ENCODE measurements around the gene KCNE1. TPM values are rescaled to one million over a fixed set of nuclear protein-coding genes. Genes with fewer than 3 reads are reported as not detected.

KCNE1 gene
- total and polyA plus RNA-seq, 5 experiments from 2014 or later: 0.19 to 0.23 TPM; not detected in 3

DNA sequence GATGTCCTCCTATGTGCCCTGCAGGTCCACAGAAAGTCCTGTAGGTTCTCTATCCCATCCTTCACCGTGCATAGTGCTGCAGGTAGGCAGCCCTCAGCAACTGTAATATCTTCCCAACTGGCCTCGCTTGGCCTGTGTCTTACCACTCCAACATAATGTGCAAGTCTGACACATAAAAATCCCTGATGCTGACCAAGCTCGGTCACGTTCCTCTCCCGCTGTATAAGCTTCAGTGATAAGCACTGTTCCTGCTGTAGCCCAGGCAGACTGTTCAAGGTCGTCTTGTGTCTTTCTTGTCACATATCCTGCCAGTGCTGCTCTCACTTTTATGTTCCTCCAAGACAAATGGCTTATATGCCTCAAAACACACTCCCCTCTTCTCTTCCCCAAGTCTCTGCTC, 19.4 kb upstream of the KCNE1 start:
- POLR2A ChIA-PET: interaction anchor here (1.0 kb wide), 1 partner anchor 9 kb away, joined by 3 read pairs; no protein-coding TSS in a partner anchor
- Mint-ChIP-seq H3K27ac (peak overlapping the region in 1 of 10 donors; percentile 19), H3K27me3 (no peaks in the 10 kb centered on the region), H3K4me3 (no peak overlapping the region), H3K4me1 (peaks cover 0 to 23% (median 10%) of the 10 kb centered on the region in 4 donors), H3K36me3 (peaks cover 0 to 5% (median 2%) of the 10 kb centered on the region in 3 donors), H3K9me3 (peaks cover 0 to 18% (median 4%) of the 10 kb centered on the region in 9 donors)
- ATAC-seq: no peak
- DNase-seq: no peak

DNA sequence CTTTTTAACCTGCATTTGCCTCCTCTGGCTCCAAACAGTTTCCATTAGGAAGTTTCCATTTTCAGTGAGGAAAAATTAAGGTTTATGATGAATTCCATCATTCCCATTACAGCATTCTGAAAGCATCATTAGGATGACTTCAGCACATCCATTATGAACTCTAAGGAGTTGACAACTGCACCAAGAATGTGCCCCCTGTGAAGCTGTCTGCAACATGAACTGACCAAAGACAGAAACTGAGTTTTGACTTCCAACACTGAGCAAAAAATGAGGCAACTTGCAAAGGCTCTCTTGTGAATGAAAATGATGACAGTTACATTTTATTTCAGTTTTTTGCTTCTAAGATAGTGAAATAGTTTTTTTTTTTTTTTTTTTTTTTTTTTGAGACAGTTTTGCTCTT, 18.3 kb upstream of the KCNE1 start:
- no peak for DNase-seq
- H3K27ac Mint-ChIP-seq: no peak overlapping the region
- H3K4me1 Mint-ChIP-seq: peaks cover 0 to 30% (median 11%) of the 10 kb centered on the region in 4 donors
- peaks cover 0 to 5% (median 2%) of the 10 kb centered on the region in 3 donors for H3K36me3 Mint-ChIP-seq
- POLR2A ChIA-PET: no interaction called here
- H3K9me3 Mint-ChIP-seq: peaks cover 0 to 18% (median 4%) of the 10 kb centered on the region in 9 donors
- no peaks in the 10 kb centered on the region for H3K27me3 Mint-ChIP-seq
- no peak overlapping the region for H3K4me3 Mint-ChIP-seq
- ATAC-seq: no peak

DNA sequence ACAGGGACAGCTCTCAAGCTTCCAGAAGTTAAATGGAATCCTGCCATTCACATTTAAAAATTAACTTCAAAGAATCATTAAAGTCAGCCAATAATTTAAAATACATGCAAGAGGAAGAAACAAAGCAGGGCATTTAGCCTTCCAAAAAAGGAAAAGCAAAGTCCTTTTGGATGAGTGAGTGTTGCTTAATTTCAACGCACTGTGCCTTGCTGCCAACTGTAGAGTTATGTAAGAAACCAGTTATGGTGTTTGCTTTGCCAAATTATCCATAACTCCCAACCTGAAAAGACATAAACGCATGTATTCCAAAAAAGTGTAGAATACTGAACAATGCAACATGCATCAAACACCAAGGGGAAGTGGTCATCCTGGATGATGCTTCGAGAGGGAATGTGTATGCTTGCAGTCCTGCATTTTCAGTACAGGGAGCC, 16.1 kb upstream of the KCNE1 start:
- Mint-ChIP-seq H3K4me3 (no peak overlapping the region), H3K36me3 (peaks cover 0 to 5% (median 2%) of the 10 kb centered on the region in 3 donors), H3K27me3 (no peaks in the 10 kb centered on the region), H3K4me1 (peaks cover 2 to 18% (median 10%) of the 10 kb centered on the region in 4 donors), H3K9me3 (peaks cover 0 to 18% (median 2%) of the 10 kb centered on the region in 9 donors), H3K27ac (no peak overlapping the region)
- POLR2A ChIA-PET: no interaction called here
- DNase-seq (no peak), ATAC-seq (no peak)

DNA sequence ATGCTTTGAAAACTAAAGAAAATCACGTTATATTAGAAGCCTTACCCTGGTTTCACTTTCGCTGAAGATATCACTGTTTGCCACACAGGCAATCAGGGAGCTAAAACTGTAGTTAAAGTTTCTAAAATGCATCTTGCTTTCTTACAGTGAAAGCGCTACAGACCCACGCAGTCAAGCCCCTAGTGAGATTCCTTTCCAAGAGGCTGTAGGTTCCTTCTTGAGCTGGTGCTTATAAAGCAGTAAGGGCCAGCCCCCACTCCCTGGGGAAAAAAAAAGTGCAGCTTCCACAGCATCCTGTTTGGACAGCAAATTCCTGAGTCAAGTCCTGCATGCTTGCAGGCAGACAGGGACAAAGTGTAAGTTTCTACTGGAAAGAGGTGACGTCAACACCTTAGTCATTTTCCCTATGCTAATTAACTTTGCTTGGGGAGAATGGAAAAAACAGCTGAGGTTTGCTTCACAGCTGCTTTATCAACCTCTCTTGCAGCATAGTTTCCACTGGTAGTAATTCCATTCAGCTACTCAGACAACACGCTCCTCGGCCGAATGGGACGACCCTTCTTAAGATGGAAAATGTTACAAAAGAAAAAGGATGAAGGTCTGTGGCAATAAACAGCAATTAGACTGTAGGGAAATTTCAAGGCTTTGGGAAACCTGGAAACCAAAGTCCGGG, 14.7 kb upstream of the KCNE1 start:
- Mint-ChIP-seq H3K27ac (peak overlapping the region in 6 of 10 donors; percentile 26 to 79 (median 72)), H3K36me3 (peaks cover 2 to 10% (median 5%) of the 10 kb centered on the region in 3 donors), H3K9me3 (peaks cover 0 to 18% (median 2%) of the 10 kb centered on the region in 9 donors), H3K4me3 (peak overlapping the region in 9 of 10 donors; percentile 39 to 76 (median 57)), H3K4me1 (peaks cover 2 to 20% (median 10%) of the 10 kb centered on the region in 4 donors), H3K27me3 (no peaks in the 10 kb centered on the region)
- POLR2A ChIA-PET: no interaction called here
- no peak for DNase-seq
- no peak for ATAC-seq

DNA sequence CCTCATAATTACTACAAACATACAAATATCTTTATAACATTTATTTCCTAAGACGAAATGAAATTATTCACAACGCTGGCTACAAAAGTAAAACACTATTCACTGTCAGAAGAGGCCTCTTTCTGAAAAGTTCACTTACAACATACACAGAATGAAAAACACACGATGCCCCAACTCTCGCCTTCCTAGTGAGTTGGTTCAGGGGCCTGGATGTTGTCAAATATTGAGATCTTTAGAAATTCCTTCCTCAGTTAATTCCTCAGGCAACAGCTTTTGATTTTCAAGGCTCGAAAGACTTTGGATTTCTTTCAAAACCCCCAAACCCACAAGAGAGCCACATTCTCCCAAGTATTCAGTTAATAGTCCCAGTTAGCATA, 14.2 kb upstream of the KCNE1 start:
- Mint-ChIP-seq H3K4me3 (peak overlapping the region in 9 of 10 donors; percentile 39 to 76 (median 57)), H3K36me3 (peaks cover 5 to 15% (median 6%) of the 10 kb centered on the region in 3 donors), H3K27ac (peak overlapping the region in 7 of 10 donors; percentile 26 to 79 (median 68)), H3K27me3 (no peaks in the 10 kb centered on the region), H3K4me1 (peaks cover 2 to 20% (median 10%) of the 10 kb centered on the region in 4 donors), H3K9me3 (peaks cover 0 to 18% (median 2%) of the 10 kb centered on the region in 9 donors)
- DNase-seq (no peak), ATAC-seq (no peak)
- POLR2A ChIA-PET: no interaction called here

DNA sequence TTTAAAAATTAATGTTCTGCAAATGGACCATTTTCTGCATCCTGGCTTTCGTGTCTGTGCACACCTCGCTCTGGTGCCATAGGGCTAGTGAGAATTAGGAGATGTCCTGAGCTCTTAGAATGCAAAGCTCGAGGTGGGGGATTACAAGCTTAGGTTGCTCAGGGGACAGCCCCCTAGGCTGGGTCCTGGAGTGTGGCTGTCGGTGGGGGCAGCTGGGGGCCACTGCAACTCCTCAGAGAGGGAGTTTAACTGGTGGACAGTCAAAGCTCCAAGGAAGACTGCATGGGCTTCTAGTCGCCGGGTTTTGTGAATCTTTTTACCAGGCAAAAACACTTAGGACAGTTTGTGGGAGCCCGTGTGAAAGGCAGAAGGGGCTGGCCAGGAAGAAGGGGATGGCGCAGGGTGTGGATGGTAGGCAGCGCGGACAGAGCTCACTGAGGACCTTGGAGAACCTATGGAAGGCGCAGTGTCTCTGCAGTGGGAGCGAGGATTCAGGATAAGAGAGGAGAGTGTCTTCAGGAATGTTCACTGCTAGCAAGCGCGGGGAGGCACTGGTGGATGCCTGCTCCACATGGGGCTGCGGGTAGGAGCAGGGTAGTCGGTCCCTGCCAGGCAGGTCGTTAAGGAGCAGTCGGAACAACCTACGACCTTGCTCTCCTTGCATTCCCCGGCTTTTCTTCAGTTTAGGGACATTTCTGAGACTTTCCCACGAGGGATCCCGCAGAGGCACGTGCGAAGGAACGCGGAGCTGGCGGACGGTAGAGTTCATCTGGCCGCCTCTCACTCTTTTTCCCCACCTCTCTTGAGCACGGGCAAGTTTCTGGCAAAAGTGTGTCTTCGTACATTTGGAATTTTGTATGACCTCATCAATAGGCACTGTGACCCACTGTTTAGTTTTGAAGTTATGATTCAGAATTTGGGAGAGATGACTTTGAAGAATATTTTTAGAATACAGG, 12.9 kb upstream of the KCNE1 start:
- Mint-ChIP-seq H3K36me3 (peaks cover 5 to 26% (median 6%) of the 10 kb centered on the region in 3 donors), H3K9me3 (peaks cover 0 to 18% (median 2%) of the 10 kb centered on the region in 9 donors), H3K4me1 (peaks cover 2 to 25% (median 10%) of the 10 kb centered on the region in 4 donors), H3K27ac (peak overlapping the region in 4 of 10 donors; percentile 0 to 44 (median 30)), H3K4me3 (peak overlapping the region in 1 of 10 donors; percentile 54), H3K27me3 (no peaks in the 10 kb centered on the region)
- POLR2A ChIA-PET: no interaction called here
- DNase-seq (no peak), ATAC-seq (no peak)

DNA sequence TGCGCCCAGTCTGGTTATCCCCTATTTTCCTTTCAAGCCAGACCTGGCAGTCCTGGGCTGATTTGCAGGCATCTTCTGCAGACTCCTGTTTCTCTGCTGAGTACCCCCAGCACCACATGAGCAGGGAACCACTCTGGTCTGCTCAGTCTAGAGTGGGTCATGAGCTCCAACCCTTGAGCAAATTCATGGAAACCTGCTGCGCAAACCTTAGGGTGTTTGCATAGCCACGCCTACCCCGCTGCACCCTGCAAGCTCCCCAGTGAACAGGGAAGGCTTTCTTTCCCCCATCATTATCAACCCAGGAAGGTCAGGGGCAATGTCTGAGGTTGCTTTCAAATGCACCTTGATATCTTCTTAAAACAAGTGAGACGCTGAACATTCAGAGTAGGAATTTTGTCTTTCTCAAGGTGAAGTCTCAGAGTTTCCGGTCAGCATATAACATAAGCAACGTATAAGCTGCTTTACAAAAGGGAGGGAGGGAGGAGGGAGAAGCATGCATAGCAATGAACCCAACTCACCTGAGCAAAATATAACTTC, 11.1 kb upstream of the KCNE1 start:
- POLR2A ChIA-PET: interaction anchor here (1.1 kb wide), 1 partner anchor 9 kb away, joined by 3 read pairs; no protein-coding TSS in a partner anchor
- Mint-ChIP-seq H3K9me3 (peaks cover 0 to 5% (median 2%) of the 10 kb centered on the region in 9 donors), H3K27ac (peak overlapping the region in 1 of 10 donors; percentile 38), H3K4me3 (no peak overlapping the region), H3K4me1 (peaks cover 2 to 29% (median 9%) of the 10 kb centered on the region in 4 donors), H3K27me3 (no peaks in the 10 kb centered on the region), H3K36me3 (peaks cover 2 to 30% (median 10%) of the 10 kb centered on the region in 3 donors)
- ATAC-seq (no peak), DNase-seq (no peak)

DNA sequence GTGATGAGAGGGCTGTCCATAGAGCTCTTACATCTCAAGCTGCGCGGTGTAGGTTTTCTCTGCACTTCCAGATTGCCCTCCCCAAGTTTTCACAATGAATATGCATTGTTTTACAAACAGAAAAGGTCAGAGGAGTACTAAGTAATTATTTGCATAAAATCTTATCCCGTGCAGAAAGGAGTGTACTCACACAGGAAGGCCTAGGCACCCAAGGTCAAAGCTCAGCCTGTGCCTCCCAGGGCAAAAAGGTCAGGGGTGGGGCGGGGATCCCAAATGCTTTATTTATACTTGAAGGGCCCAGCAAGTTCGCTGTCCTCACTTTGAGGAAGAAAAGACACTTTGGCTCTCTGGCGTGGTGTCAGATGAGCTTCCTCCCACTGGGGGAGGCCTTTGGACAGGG, 10.3 kb upstream of the KCNE1 start:
- Mint-ChIP-seq H3K36me3 (peaks cover 5 to 38% (median 12%) of the 10 kb centered on the region in 3 donors), H3K27ac (no peak overlapping the region), H3K4me3 (no peak overlapping the region), H3K27me3 (no peaks in the 10 kb centered on the region), H3K4me1 (peaks cover 2 to 31% (median 11%) of the 10 kb centered on the region in 4 donors), H3K9me3 (no peaks in the 10 kb centered on the region)
- no peak for DNase-seq
- ATAC-seq: no peak
- POLR2A ChIA-PET: interaction anchor here (1.1 kb wide), 1 partner anchor 9 kb away, joined by 3 read pairs; no protein-coding TSS in a partner anchor

DNA sequence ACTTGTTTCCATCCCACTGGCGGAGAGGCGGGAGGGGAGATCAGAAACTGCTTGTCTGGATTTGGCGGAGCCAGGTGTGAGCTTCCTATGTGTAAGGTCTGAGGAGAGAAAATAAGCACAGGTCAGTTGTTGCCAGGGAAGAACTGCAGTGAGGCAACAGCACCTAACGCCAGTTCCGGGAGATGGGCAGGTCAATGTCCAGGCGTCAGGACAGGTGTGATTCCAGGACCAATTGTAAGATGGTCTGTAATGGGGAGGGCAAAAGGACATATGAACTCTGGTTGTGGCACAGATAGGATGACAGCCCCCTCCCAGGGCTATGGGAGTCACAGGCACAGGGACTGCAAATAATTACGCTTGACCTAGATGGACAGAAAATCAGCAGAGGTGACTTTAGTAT, 9.6 kb upstream of the KCNE1 start:
- H3K36me3 Mint-ChIP-seq: peaks cover 5 to 41% (median 12%) of the 10 kb centered on the region in 3 donors
- no peaks in the 10 kb centered on the region for H3K9me3 Mint-ChIP-seq
- no peak overlapping the region for H3K27ac Mint-ChIP-seq
- H3K4me3 Mint-ChIP-seq: no peak overlapping the region
- DNase-seq: no peak
- H3K27me3 Mint-ChIP-seq: no peaks in the 10 kb centered on the region
- no peak for ATAC-seq
- H3K4me1 Mint-ChIP-seq: peaks cover 2 to 24% (median 6%) of the 10 kb centered on the region in 4 donors
- POLR2A ChIA-PET: no interaction called here

DNA sequence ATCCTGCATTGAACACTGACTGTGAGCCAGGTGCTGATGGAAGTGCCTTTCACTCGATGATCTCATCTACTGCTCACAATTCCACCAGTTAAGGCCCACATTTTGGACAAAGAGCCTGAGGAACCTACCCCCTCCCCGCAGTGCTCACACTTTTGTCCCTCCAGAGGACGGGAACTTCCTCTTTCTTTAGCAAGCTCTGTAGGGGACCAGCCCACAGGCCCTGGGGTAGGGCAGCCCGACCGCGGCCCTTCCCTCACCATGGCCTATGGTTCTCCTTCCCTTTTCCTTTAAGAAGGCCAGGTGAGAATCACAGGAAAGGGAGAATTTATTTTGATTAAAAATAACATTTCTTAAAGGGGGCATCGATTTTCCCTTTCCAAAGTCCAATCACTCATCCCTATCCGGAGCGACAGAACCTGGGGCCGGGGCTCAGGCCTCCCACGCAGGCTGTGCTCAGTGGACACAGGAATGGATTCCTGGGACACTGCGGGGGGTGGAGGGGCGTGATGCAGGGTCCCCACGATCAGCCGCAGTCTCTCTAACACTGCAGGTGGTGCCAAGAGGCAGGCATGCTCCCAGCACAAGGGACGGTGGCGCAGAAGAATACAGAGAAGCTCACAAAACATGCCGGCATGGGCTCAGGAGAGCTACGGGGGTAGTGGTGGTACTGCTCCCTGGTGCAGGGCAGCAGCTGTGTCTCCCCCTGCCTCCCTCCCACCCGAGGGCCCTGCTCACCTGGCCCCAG, 8.9 kb upstream of the KCNE1 start:
- H3K27ac Mint-ChIP-seq: no peak overlapping the region
- DNase-seq: no peak

DNA sequence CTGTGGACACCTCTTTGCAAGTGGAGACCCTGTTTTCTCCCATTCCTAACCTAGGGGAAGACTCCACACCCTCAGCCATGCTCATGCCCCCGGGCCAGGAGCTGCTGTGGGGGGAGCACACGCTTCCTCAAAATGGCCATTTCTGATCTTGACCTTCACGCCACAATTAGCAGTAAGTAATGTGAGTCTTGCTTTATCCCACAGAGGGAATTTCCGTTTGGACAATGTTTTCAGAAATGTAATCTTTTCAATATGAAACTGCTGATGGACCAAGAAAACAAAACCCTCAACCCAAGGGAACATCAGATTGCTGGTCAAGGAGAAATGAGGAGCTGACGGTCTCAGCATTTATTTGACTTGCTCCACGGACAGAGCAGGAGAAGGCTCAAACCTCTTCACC, 8.3 kb upstream of the KCNE1 start:
- DNase-seq (no peak), ATAC-seq (no peak)
- peaks cover 5 to 41% (median 12%) of the 10 kb centered on the region in 3 donors for H3K36me3 Mint-ChIP-seq
- H3K9me3 Mint-ChIP-seq: no peaks in the 10 kb centered on the region
- POLR2A ChIA-PET: no interaction called here
- no peak overlapping the region for H3K27ac Mint-ChIP-seq
- H3K4me1 Mint-ChIP-seq: peaks cover 0 to 16% (median 3%) of the 10 kb centered on the region in 4 donors
- no peaks in the 10 kb centered on the region for H3K27me3 Mint-ChIP-seq
- no peak overlapping the region for H3K4me3 Mint-ChIP-seq

More for the DNA sequence above, 8.9 kb upstream of the KCNE1 start:
- Mint-ChIP-seq H3K36me3 (peaks cover 5 to 41% (median 12%) of the 10 kb centered on the region in 3 donors), H3K4me3 (no peak overlapping the region), H3K27me3 (no peaks in the 10 kb centered on the region), H3K9me3 (no peaks in the 10 kb centered on the region), H3K4me1 (peaks cover 0 to 18% (median 3%) of the 10 kb centered on the region in 4 donors)
- ATAC-seq: no peak
- POLR2A ChIA-PET: no interaction called here

DNA sequence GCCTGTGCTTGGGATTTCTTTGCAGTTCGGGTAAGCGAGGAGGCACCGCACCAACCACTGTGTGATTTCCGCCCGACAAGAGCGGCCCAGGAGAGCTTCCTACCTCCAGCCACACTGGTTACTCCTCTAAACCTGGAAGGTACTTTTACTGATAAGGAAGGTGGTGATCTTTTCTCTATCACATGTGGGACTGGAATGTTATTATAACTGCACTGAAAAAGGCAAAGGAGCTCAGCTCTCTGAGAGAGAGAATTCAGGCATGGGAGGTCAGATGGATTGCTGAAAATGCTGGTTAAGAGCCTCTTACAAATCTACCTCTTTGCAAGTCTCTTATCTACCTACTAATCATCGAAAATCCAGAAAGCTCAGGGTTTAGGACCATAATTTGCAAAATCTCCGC, 7.7 kb upstream of the KCNE1 start:
- POLR2A ChIA-PET: no interaction called here
- H3K4me3 Mint-ChIP-seq: no peak overlapping the region

More for the DNA sequence above, 7.7 kb upstream of the KCNE1 start:
- H3K27ac Mint-ChIP-seq: no peak overlapping the region
- H3K27me3 Mint-ChIP-seq: no peaks in the 10 kb centered on the region
- DNase-seq (no peak), ATAC-seq (no peak)
- H3K9me3 Mint-ChIP-seq: no peaks in the 10 kb centered on the region
- peaks cover 0 to 16% (median 2%) of the 10 kb centered on the region in 4 donors for H3K4me1 Mint-ChIP-seq
- peaks cover 5 to 41% (median 12%) of the 10 kb centered on the region in 3 donors for H3K36me3 Mint-ChIP-seq
